ENCODE measurements around the gene E2F6. TPM values are rescaled to one million over a fixed set of nuclear protein-coding genes. Genes with fewer than 3 reads are reported as not detected.

Gene E2F6
- total and polyA plus RNA-seq, 9 of the 15 experiments (the other 6 are each of a cell fraction or from before 2014, with no cell fraction given): 13.6 to 33.9 (median 26.1) TPM

GRCh38 chr2:11509657-11510360 is 43.8 kb upstream of the E2F6 start (continued):
- TF ChIP-seq PCBP2 (IDR thresholded peaks at IDR 0.05; ENCODE audit: low read depth, low read length, poor library complexity, severe bottlenecking) (no peak), TEAD1 (CRISPR knock-in tag; IDR thresholded peaks at IDR 0.05) (no peak), ERF (CRISPR knock-in tag; IDR thresholded peaks at IDR 0.05) (no peak), ZNF197 (CRISPR knock-in tag; IDR thresholded peaks at IDR 0.05; ENCODE audit: low read depth) (no peak)

- Histone ChIP-seq H4K20me1 (replicated peaks; ENCODE audit: control insufficient read depth, insufficient read depth, low read length) (no peaks in the 10 kb centered on the region), H3K36me3 (ENCODE audit: control insufficient read depth, insufficient read depth, low read length) (no peaks in the 10 kb centered on the region), H2AFZ (ENCODE audit: low read depth, low read length) (no peak overlapping the region), H3K9ac (ENCODE audit: insufficient read depth in 1 of 2, low read depth in 2 of 2, low read length in 2 of 2) (no peak overlapping the region), H3K27ac (ENCODE audit: extremely low read depth, low read depth, low read length) (no peak overlapping the region), H3K79me2 (ENCODE audit: control insufficient read depth, insufficient read depth, low read length) (no peaks in the 10 kb centered on the region), H3K4me2 (ENCODE audit: insufficient read depth, low read length) (no peak overlapping the region), H3K4me1 (replicated peaks in 1 of 2; ENCODE audit: control insufficient read depth in 2 of 2, insufficient read depth in 2 of 2, low read length in 2 of 2) (no peaks in the 10 kb centered on the region; a peak in 1 of 5 replicates), H3K27me3 (ENCODE audit: control insufficient read depth in 2 of 2, insufficient read depth in 2 of 2, low read length in 2 of 2) (peaks cover 13 to 44% of the 10 kb centered on the region in 2 experiments; a peak in 4 of 5 replicates), H3K4me3 (no peak overlapping the region), H3K9me1 (ENCODE audit: control insufficient read depth, insufficient read depth, low read length) (no peaks in the 10 kb centered on the region), H3K9me3 (replicated peaks; ENCODE audit: control insufficient read depth, insufficient read depth, low read depth, low read length) (no peaks in the 10 kb centered on the region)
- no TSS peak for BruUV-seq (replicated peaks)
- no peak for ATAC-seq
- in situ Hi-C loops (cut with MboI): no loop called here
- intact Hi-C loops (cut with micrococcal nuclease): no loop called here
- WGBS (ENCODE audit: insufficient coverage, low coverage, missing lambda C conversion rate): 2% methylated on average over 8 of the region's 8 CpGs
- FAIRE-seq: no peak
- ChIA-PET CTCF (ENCODE audit: low intra/inter-chr PET ratio) (no interaction called here), POLR2A (interaction anchor here (0.8 kb wide), 1 partner anchor 11 kb away, joined by 3 read pairs; no protein-coding TSS in a partner anchor)
- DNase-seq (ENCODE audit: extremely low read depth in 1 of 4, low spot score in 3 of 4): no peak
- no peak for TF ChIP-seq ARID3B (CRISPR knock-in tag; IDR thresholded peaks at IDR 0.05; ENCODE audit: borderline replicate concordance)
- no peak for TF ChIP-seq PKNOX1 (IDR thresholded peaks at IDR 0.05)
- TF ChIP-seq E2F4 (CRISPR knock-in tag; IDR thresholded peaks at IDR 0.05; ENCODE audit: low read depth): no peak
- no peak for TF ChIP-seq ZNF511 (CRISPR knock-in tag; IDR thresholded peaks at IDR 0.05)
- TF ChIP-seq BRCA1 (IDR thresholded peaks at IDR 0.05): no peak
- TF ChIP-seq BRCA1 (CRISPR knock-in tag; IDR thresholded peaks at IDR 0.05): no peak
- no peak for TF ChIP-seq CREM (IDR thresholded peaks at IDR 0.05; ENCODE audit: low read depth)
- TF ChIP-seq ZNF398 (CRISPR knock-in tag; IDR thresholded peaks at IDR 0.05): no peak
- no peak for TF ChIP-seq FOXM1 (IDR thresholded peaks at IDR 0.05; ENCODE audit: low read depth)
- no peak for TF ChIP-seq FOXM1 (CRISPR knock-in tag; IDR thresholded peaks at IDR 0.05; ENCODE audit: low read depth)
Measured at GRCh38 chr2:11508279-11508678, 42.3 kb upstream of the E2F6 start.

Measured in K562 (cell line).